T-helper 9 cell (primary cell): Measurements from ENCODE around the gene POLR1B.
"Not testable (repeated sequence)": the region's sequence is repeated elsewhere in the genome, so short reads cannot be mapped to it uniquely, and the experiment has no call there.

Experiments
- DNase-seq: peaks from one replicate; pipeline ENCODE4 v3.0.0-alpha.2; 2020

Gene POLR1B

GRCh38 chr2:112542984-112543661, 858 bp downstream of the POLR1B start:
- DNase-seq: no peak

- no peak for DNase-seq
These were observed 5.1 kb downstream of the POLR1B start for GRCh38 chr2:112547333-112547732.

GRCh38 chr2:112548980-112549379, 6.7 kb downstream of the POLR1B start:
- no peak for DNase-seq

DNA sequence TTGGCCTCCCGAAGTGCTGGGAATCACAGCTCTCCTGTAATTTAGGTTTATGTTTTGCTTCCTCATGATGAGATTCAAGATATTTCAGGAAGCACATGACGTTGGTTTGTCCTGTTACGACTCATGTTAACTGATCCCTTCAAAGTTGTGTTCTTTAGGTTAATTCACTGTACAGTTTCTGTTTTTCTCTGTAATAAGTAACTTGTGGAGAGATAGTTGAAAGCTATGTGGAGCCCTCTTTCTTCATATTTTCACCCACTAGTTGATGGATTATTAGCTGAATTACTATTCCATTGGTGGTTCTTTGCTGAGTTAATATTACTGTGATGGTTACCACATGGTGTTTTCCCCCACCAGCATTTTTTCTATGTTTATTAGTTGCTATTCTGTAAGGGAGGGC, 23.8 kb downstream of the POLR1B start:
- DNase-seq: no peak

- not testable (repeated sequence) for DNase-seq
These were observed 24.2 kb downstream of the POLR1B start for GRCh38 chr2:112566508-112566907.

GRCh38 chr2:112572005-112572404, 29.7 kb downstream of the POLR1B start:
- DNase-seq: no peak

DNA sequence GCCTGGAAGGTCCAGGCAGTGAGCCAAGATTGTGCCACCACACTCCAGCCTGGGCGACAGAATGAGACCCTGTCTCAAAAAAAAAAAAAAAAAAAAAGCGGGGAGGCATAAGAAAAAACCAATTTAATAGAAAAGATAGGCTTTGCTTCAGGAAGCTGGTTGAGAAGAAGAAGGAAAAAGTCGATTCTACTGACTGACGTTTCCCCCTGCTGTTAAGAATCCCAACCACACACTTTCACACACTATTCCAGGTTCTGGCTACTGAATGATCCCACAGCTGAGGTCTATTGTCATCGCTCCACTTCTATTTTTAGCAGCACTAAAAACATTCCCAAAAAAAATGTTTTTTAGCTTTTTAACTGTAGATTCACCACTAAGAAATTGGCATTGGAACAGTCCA, 35.5 kb downstream of the POLR1B start:
- no peak for DNase-seq

- no peak for DNase-seq
These were observed 37.0 kb downstream of the POLR1B start for GRCh38 chr2:112579241-112579640.

DNA sequence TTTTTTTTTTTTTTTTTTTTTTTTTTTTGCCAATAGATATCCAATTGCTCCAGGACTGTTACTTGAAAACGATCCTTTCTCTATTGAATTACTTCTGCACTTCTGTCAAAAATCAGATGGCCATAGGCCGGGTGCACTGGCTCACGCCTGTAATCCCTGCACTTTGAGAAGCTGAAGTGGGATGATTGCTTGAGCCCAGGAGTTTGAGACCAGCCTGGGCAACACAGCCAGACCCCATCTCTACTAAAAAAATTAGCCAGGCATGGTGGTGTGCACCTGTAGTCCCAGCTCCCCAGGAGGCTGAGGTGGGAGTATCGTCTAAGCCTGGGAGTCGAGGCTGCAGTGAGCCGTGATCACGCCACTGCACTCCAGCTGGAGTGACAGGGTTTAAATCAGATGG, 37.8 kb downstream of the POLR1B start:
- DNase-seq: no peak

DNA sequence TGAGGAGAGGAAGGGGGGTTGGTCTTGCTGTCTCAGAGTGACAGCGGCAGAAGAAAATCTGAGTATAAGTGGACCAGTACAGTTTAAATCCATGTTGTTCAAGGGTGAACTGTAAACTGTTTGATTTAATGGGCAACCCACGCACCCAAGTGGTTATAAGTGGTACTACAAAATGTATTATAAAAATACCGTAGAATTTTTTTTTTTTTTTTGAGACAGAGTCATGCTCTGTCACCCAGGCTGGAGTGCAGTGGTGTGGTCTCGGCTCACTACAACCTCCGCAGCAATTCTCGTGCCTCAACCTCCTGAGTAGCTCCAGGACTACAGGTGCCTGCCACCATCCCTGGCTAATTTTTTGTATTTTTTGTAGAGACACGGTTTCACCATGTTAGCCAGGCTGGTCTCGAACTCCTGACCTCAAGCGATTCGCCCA, 40.1 kb downstream of the POLR1B start:
- no peak for DNase-seq

- DNase-seq: no peak
These were observed 41.4 kb downstream of the POLR1B start for GRCh38 chr2:112583497-112584133.

- DNase-seq: peak; percentile 87
These were observed 42.0 kb downstream of the POLR1B start, which contains the start of gene CHCHD5 for GRCh38 chr2:112584134-112584890. Gene CHCHD5 (plus strand): TSS chr2:112584609. CDS start chr2:112584648, 39 bp downstream.

GRCh38 chr2:112584891-112585250, 42.6 kb downstream of the POLR1B start:
- no peak for DNase-seq

- no peak for DNase-seq
These were observed 43.1 kb downstream of the POLR1B start for GRCh38 chr2:112585400-112585799.

DNA sequence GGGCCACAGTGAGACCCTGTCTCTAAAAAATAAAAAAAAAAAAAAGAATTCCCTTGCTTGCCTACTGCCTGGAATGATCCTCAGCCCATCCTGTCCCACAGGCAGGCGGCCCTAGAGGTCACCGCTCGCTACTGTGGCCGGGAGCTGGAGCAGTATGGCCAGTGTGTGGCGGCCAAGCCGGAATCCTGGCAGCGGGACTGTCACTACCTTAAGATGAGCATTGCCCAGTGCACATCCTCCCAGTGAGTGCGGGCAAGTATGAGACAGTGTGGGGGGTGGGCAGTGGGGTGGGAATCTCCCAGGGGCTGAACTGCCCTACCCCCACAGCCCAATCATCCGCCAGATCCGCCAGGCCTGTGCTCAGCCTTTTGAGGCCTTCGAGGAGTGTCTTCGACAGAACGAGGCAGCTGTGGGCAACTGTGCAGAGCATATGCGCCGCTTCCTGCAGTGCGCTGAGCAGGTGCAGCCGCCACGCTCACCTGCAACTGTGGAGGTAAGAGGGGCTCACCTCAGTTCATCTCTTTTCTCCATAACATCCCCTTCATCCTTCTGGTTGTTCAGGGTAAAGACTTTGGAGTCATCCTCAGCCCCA, 43.7 kb downstream of the POLR1B start:
- no peak for DNase-seq

DNA sequence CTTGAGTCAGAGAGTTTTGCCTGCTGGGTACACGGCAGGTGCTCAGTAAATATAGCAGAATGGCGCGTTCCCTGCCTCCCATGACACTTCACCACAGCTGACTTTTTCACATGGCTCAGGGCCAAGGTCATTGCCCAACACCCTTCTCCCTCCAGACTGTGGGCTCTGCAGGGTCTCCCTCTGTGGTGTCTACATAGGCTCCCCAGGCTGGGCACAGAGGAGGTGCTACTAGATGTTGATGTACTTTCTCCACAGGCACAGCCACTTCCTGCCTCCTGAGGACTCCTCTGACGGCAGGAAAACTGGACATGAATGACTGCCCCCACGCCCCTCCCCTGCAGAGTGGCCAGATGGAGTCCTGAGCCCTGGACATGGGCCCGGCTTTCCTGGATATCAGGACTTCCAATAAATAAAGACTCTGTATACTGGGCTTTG, 46.4 kb downstream of the POLR1B start:
- no peak for DNase-seq

GRCh38 chr2:112591413-112591812, 49.1 kb downstream of the POLR1B start:
- no peak for DNase-seq

GRCh38 chr2:112593736-112594135, 51.5 kb downstream of the POLR1B start:
- no peak for DNase-seq

- DNase-seq: no peak
These were observed 55.5 kb downstream of the POLR1B start for GRCh38 chr2:112597537-112598322.

GRCh38 chr2:112600634-112601033, 58.4 kb downstream of the POLR1B start:
- DNase-seq: no peak

- no peak for DNase-seq
These were observed 59.5 kb downstream of the POLR1B start for GRCh38 chr2:112601754-112602153.

- no peak for DNase-seq
These were observed 60.7 kb downstream of the POLR1B start for GRCh38 chr2:112602917-112603316.

- no peak for DNase-seq
These were observed 61.5 kb downstream of the POLR1B start for GRCh38 chr2:112603731-112604130.
